A549 (cell line): ENCODE results near the gene SEC16B. TPM values are rescaled to one million over a fixed set of nuclear protein-coding genes. Genes with fewer than 3 reads are reported as not detected.

ENCODE experiments used
- ATAC-seq, 2 experiments: fragments of 200-7000 bp in 1 of 2; fragments of >200 bp in 1 of 2; cut with Nextera tagmentation in 1 of 2; cut with Tn5 transposase in 1 of 2; 3 replicates each; pipeline versions ENCODE4 v1.8.0 to v1.9.1; 2018 to 2020; ENCODE audit warnings: mild to moderate bottlenecking in 1 of 2, moderate library complexity in 1 of 2
- CTCF ChIA-PET: fragments of 300-600 bp; sonication (Branson Sonifier 250); formaldehyde crosslinking; extraction: SDS; loops from one replicate; lab custom pipeline; 2021; ENCODE audit warnings: antibody characterized with exemption, inconsistent platforms; lab: Yijun Ruan, JAX
- POLR2A ChIA-PET: fragments of 350-600 bp; formaldehyde crosslinking; extraction: SDS; loops from one replicate; lab custom pipeline; 2021; ENCODE audit warnings: antibody characterized with exemption, inconsistent platforms; lab: Yijun Ruan, JAX
- DNase-seq, 2 experiments: peaks; one replicate each; pipeline versions ENCODE4 v3.0.0 to v3.0.0-alpha.2; 2011 to 2016; ENCODE audit warnings: low read depth in 1 of 2, low spot score in 1 of 2
- FAIRE-seq: peaks from 2 replicates; lab custom pipeline; 2011; peaks lifted over from hg19 to GRCh38; lab: Jason Lieb, UNC
- H3K27ac ChIP-seq, 2 experiments: fragments of >200 bp; sonication (Bioruptor Twin); formaldehyde crosslinking; 3 replicates each; pipeline ENCODE4 v1.5.1; 2016 to 2017
- H3K4me1 ChIP-seq: fragments of >200 bp; sonication (Bioruptor Twin); formaldehyde crosslinking; 3 replicates; pipeline ENCODE4 v1.6.1; 2016
- H3K4me2 ChIP-seq: fragments of >200 bp; sonication (Bioruptor Twin); formaldehyde crosslinking; 3 replicates; pipeline ENCODE4 v1.6.1; 2016
- H3K4me3 ChIP-seq: fragments of >200 bp; sonication (Bioruptor Twin); formaldehyde crosslinking; 3 replicates; pipeline ENCODE4 v1.5.1; 2016
- H3K9me3 ChIP-seq: fragments of >200 bp; sonication (Bioruptor Twin); formaldehyde crosslinking; 3 replicates; pipeline ENCODE4 v1.6.1; 2016
- EHF ChIP-seq: fragments of 250-450 bp; sonication (Bioruptor Pico); IDR thresholded peaks from 2 replicates; pipeline ENCODE4 v1.5.0; 2020; ENCODE audit warnings: mild to moderate bottlenecking
- FOXS1 ChIP-seq: fragments of 250-450 bp; sonication (Bioruptor Pico); IDR thresholded peaks from 2 replicates; pipeline ENCODE4 v1.5.0; 2020; ENCODE audit warnings: mild to moderate bottlenecking, moderate library complexity
- GATA3 ChIP-seq: IDR thresholded peaks from 2 replicates; pipeline ENCODE4 v1.6.1; 2012; ENCODE audit warnings: borderline replicate concordance
- HDAC2 ChIP-seq: fragments of 200-600 bp; sonication (generic); IDR thresholded peaks from 2 replicates; pipeline ENCODE4 v1.6.1; 2016
- HEYL ChIP-seq: fragments of 250-450 bp; sonication (Bioruptor Pico); IDR thresholded peaks from 2 replicates; pipeline ENCODE4 v1.8.0; 2021; ENCODE audit warnings: mild to moderate bottlenecking, moderate library complexity
- HOXB5 ChIP-seq: fragments of 250-450 bp; sonication (Bioruptor Pico); IDR thresholded peaks from 2 replicates; pipeline ENCODE4 v1.5.0; 2020; ENCODE audit warnings: mild to moderate bottlenecking, moderate library complexity
- JUN ChIP-seq, 2 experiments: fragments of >200 bp; sonication (Bioruptor Twin); formaldehyde crosslinking; IDR thresholded peaks; 2 replicates in 1 of 2; 3 replicates in 1 of 2; pipeline ENCODE4 v1.6.1; 2016 to 2017
- KDM5A ChIP-seq: fragments of 200-600 bp; sonication (generic); IDR thresholded peaks from 2 replicates; pipeline ENCODE4 v1.6.1; 2016; ENCODE audit warnings: antibody characterized with exemption, mild to moderate bottlenecking
- MAFK ChIP-seq: fragments of 450-650 bp; IDR thresholded peaks from 2 replicates; pipeline ENCODE4 v1.6.1; 2014; ENCODE audit not compliant: partially characterized antibody
- MYC ChIP-seq: IDR thresholded peaks from 2 replicates; pipeline ENCODE4 v1.6.1; 2012; ENCODE audit warnings: mild to moderate bottlenecking, inconsistent platforms, low read length, improper control_type of control experiment, borderline replicate concordance
- NFE2L2 ChIP-seq: fragments of 150-350 bp; conservative IDR thresholded peaks from 2 replicates; pipeline ENCODE4 v1.6.1; 2014; ENCODE audit warnings: low read length
- POLR2A ChIP-seq: IDR thresholded peaks from 2 replicates; pipeline ENCODE4 v1.6.1; 2012; ENCODE audit warnings: mild to moderate bottlenecking, low read length
- RNF2 ChIP-seq: fragments of 200-600 bp; sonication (generic); IDR thresholded peaks from 2 replicates; pipeline ENCODE4 v1.6.1; 2016; ENCODE audit warnings: low read depth, mild to moderate bottlenecking, antibody characterized with exemption, moderate library complexity, borderline replicate concordance
- SMC3 ChIP-seq: fragments of >200 bp; sonication (Bioruptor Twin); formaldehyde crosslinking; IDR thresholded peaks from 3 replicates; pipeline ENCODE4 v1.6.1; 2018; ENCODE audit warnings: inconsistent platforms
- TP53 ChIP-seq: fragments of 250-450 bp; sonication (Bioruptor Pico); IDR thresholded peaks from 2 replicates; pipeline ENCODE4 v1.5.0; 2021; ENCODE audit warnings: mild to moderate bottlenecking, moderate library complexity
- ZC3H11A ChIP-seq: fragments of 450-650 bp; IDR thresholded peaks from 2 replicates; pipeline ENCODE4 v1.6.1; 2014; ENCODE audit warnings: antibody characterized with exemption, mild to moderate bottlenecking
- WGBS: methylation state at CpG from one replicate; pipeline ENCODE4 v1.1.6; 2017; ENCODE audit errors: missing lambda C conversion rate; 5-methylcytosine and 5-hydroxymethylcytosine counted together
- polyA plus RNA-seq, 4 experiments: library from polyadenylated mRNA; depleted of rRNA in 3 of 4; stranded (reverse); fragments of >200 nt; fragmentation: RNase III in 1 of 4; extraction: RNeasy Plus Mini Kit Qiagen cat#74134 plus additional on column Dnase treatment in 1 of 4; gene quantifications; 2 replicates in 3 of 4; 3 replicates in 1 of 4; pipeline ENCODE4 v1.2.3, GENCODE V29; 2011 to 2017
- TF ChIP-seq, protein P1 (sequence below): fragments of 450-650 bp; IDR thresholded peaks from 2 replicates; pipeline ENCODE4 v1.6.1; 2014; ENCODE audit warnings: antibody characterized with exemption
- TF ChIP-seq, protein P2 (sequence below): fragments of >200 bp; sonication (Bioruptor Twin); formaldehyde crosslinking; IDR thresholded peaks from 3 replicates; pipeline ENCODE4 v1.6.1; 2016
- TF ChIP-seq, protein P3 (sequence below): IDR thresholded peaks from 2 replicates; pipeline ENCODE4 v1.6.1; 2012

Gene SEC16B
- polyA plus RNA-seq, 2 of the 4 experiments (the other 2 are of a cell fraction) = 1.3 to 2.6 TPM

GRCh38 chr1:177937931-177938330 lies 31.9 kb downstream of the SEC16B start:
- ATAC-seq (no peak), FAIRE-seq (no peak), DNase-seq (no peak)
- CTCF ChIA-PET = interaction anchor here (0.6 to 10.1 kb wide), 3 partner anchors 7 to 1424 kb away, joined by 3 to 79 read pairs (median 4); no protein-coding TSS in a partner anchor
- Histone ChIP-seq H3K27ac (no peak overlapping the region), H3K4me2 (no peak overlapping the region), H3K4me1 (no peaks in the 10 kb centered on the region), H3K9me3 (no peaks in the 10 kb centered on the region), H3K4me3 (no peak overlapping the region)
- WGBS = 83% methylated on average over 6 of the region's 6 CpGs
- POLR2A ChIA-PET = no interaction called here
- TF ChIP-seq HOXB5 (CRISPR knock-in tag) = no peak

- CTCF ChIA-PET = interaction anchor here (0.6 to 10.1 kb wide), 3 partner anchors 8 to 1425 kb away, joined by 3 to 79 read pairs (median 4); no protein-coding TSS in a partner anchor
- Histone ChIP-seq H3K9me3 (no peaks in the 10 kb centered on the region), H3K4me3 (no peak overlapping the region)
- no peak for ATAC-seq
- TF ChIP-seq MAFK (no peak), EHF (CRISPR knock-in tag) (no peak), HDAC2 (no peak), KDM5A (no peak), NFE2L2 (no peak), MYC (no peak), SMC3 (no peak), FOXS1 (CRISPR knock-in tag) (no peak), RNF2 (no peak), POLR2A (no peak), HEYL (CRISPR knock-in tag) (no peak), HOXB5 (CRISPR knock-in tag) (no peak), TP53 (no peak), GATA3 (no peak), JUN (IDR thresholded peaks at IDR 0.05) (no peak), ZC3H11A (no peak)
- TF ChIP-seq, protein P1, sequence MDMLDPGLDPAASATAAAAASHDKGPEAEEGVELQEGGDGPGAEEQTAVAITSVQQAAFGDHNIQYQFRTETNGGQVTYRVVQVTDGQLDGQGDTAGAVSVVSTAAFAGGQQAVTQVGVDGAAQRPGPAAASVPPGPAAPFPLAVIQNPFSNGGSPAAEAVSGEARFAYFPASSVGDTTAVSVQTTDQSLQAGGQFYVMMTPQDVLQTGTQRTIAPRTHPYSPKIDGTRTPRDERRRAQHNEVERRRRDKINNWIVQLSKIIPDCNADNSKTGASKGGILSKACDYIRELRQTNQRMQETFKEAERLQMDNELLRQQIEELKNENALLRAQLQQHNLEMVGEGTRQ = no peak
- TF ChIP-seq, protein P2, sequence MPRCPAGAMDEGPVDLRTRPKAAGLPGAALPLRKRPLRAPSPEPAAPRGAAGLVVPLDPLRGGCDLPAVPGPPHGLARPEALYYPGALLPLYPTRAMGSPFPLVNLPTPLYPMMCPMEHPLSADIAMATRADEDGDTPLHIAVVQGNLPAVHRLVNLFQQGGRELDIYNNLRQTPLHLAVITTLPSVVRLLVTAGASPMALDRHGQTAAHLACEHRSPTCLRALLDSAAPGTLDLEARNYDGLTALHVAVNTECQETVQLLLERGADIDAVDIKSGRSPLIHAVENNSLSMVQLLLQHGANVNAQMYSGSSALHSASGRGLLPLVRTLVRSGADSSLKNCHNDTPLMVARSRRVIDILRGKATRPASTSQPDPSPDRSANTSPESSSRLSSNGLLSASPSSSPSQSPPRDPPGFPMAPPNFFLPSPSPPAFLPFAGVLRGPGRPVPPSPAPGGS = no peak
- TF ChIP-seq, protein P3, sequence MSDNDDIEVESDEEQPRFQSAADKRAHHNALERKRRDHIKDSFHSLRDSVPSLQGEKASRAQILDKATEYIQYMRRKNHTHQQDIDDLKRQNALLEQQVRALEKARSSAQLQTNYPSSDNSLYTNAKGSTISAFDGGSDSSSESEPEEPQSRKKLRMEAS = no peak
- TF ChIP-seq, all 56 proteins: peak for 0
- 72% methylated on average over 7 of the region's 9 CpGs for WGBS
- FAIRE-seq (no peak), DNase-seq (no peak)
- POLR2A ChIA-PET = no interaction called here
- no peak overlapping the region for H3K27ac ChIP-seq
- H3K4me1 ChIP-seq = no peaks in the 10 kb centered on the region
- H3K4me2 ChIP-seq = no peak overlapping the region
These were observed 32.6 kb downstream of the SEC16B start for GRCh38 chr1:177937174-177937770.

- 39% methylated on average over 8 of the region's 8 CpGs for WGBS
- ATAC-seq (no peak), FAIRE-seq (no peak), DNase-seq (no peak)
- H3K4me1 ChIP-seq = no peaks in the 10 kb centered on the region
- no peaks in the 10 kb centered on the region for H3K9me3 ChIP-seq
- TF ChIP-seq MYC = no peak
- no peak for TF ChIP-seq HEYL (CRISPR knock-in tag)
- no peak for TF ChIP-seq SMC3
- POLR2A ChIA-PET = no interaction called here
- no peak overlapping the region for H3K4me2 ChIP-seq
- no peak overlapping the region for H3K4me3 ChIP-seq
- CTCF ChIA-PET = interaction anchor here (0.6 to 10.1 kb wide), 2 partner anchors 10 to 484 kb away, joined by 4 to 79 read pairs; no protein-coding TSS in a partner anchor
- H3K27ac ChIP-seq = no peak overlapping the region
These were observed 34.0 kb downstream of the SEC16B start for GRCh38 chr1:177935638-177936415.
